Loucy (cell line): ENCODE data around the gene VPS16.
"Not testable (repeated sequence)": the region's sequence is repeated elsewhere in the genome, so short reads cannot be mapped to it uniquely, and the experiment has no call there.

ENCODE experiments used
- H2AFZ ChIP-seq: fragments of 200-600 bp; sonication (generic); 2 replicates; pipeline ENCODE4 v1.6.0; 2016; ENCODE audit warnings: antibody characterized with exemption, mild to moderate bottlenecking, low read length, moderate library complexity
- H3F3A ChIP-seq: fragments of 200-600 bp; 2 replicates; pipeline ENCODE4 v1.6.0; 2016; ENCODE audit warnings: antibody characterized with exemption, low read depth, mild to moderate bottlenecking
- H3K27me3 ChIP-seq: fragments of 200-600 bp; sonication (generic); 2 replicates; pipeline ENCODE4 v1.6.1; 2014; ENCODE audit warnings: low read length, mild to moderate bottlenecking; ENCODE audit not compliant: insufficient read depth, poor library complexity, severe bottlenecking
- H3K36me3 ChIP-seq: fragments of 200-600 bp; sonication (generic); 2 replicates; pipeline ENCODE4 v1.6.1; 2016; ENCODE audit warnings: low read length; ENCODE audit not compliant: insufficient read depth
- H3K4me1 ChIP-seq: fragments of 200-600 bp; sonication (generic); 2 replicates; pipeline ENCODE4 v1.5.1; 2014; ENCODE audit warnings: low read length, mild to moderate bottlenecking; ENCODE audit not compliant: insufficient read depth, poor library complexity, severe bottlenecking
- H3K4me2 ChIP-seq: fragments of 200-600 bp; sonication (generic); 2 replicates; pipeline ENCODE4 v1.6.0; 2014; ENCODE audit warnings: antibody characterized with exemption, low read length, low read depth, mild to moderate bottlenecking; ENCODE audit not compliant: poor library complexity, severe bottlenecking
- H3K4me3 ChIP-seq: fragments of 200-600 bp; sonication (generic); 2 replicates; pipeline ENCODE4 v1.5.1; 2014; ENCODE audit warnings: low read length, mild to moderate bottlenecking, mixed read lengths; ENCODE audit not compliant: poor library complexity, severe bottlenecking
- H3K79me2 ChIP-seq: fragments of 200-600 bp; sonication (generic); 2 replicates; pipeline ENCODE4 v1.6.1; 2014; ENCODE audit warnings: low read length; ENCODE audit not compliant: insufficient read depth
- H3K9ac ChIP-seq: fragments of 200-600 bp; sonication (generic); 2 replicates; pipeline ENCODE4 v1.6.0; 2014; ENCODE audit warnings: mild to moderate bottlenecking, low read depth, low read length, moderate library complexity; ENCODE audit not compliant: poor library complexity, severe bottlenecking
- H3K9me2 ChIP-seq: fragments of 200-600 bp; sonication (generic); replicated peaks from 2 replicates; pipeline ENCODE4 v1.6.1; 2016; ENCODE audit warnings: low read depth, low read length, mixed read lengths
- H3K9me3 ChIP-seq: fragments of 200-600 bp; sonication (generic); 2 replicates; pipeline ENCODE4 v1.6.1; 2014; ENCODE audit warnings: mild to moderate bottlenecking, antibody characterized with exemption, low read length, low read depth; ENCODE audit not compliant: insufficient read depth
- H4K20me1 ChIP-seq: fragments of 200-600 bp; sonication (generic); 2 replicates; pipeline ENCODE4 v1.6.0; 2014; ENCODE audit warnings: antibody characterized with exemption, low read length, mild to moderate bottlenecking; ENCODE audit not compliant: insufficient read depth, poor library complexity, severe bottlenecking
- CTCF ChIP-seq: fragments of 200-600 bp; sonication (generic); conservative IDR thresholded peaks from 2 replicates; pipeline ENCODE4 v1.5.1; 2014; ENCODE audit warnings: mild to moderate bottlenecking, antibody characterized with exemption, low read length
- EZH2phosphoT487 ChIP-seq: fragments of 200-600 bp; IDR thresholded peaks from 2 replicates; pipeline ENCODE4 v1.6.1; 2018; ENCODE audit warnings: antibody characterized with exemption, mild to moderate bottlenecking, moderate library complexity, borderline replicate concordance

VPS16 gene

GRCh38 chr20:2805689-2806350 is 34.7 kb upstream of the VPS16 start:
- H3F3A ChIP-seq = peaks cover 8% of the 10 kb centered on the region; the same call in 1 of the 2 replicates
- H3K9me2 ChIP-seq = no peaks in the 10 kb centered on the region
- H3K9ac ChIP-seq = no peak overlapping the region
- H4K20me1 ChIP-seq = no peaks in the 10 kb centered on the region
- TF ChIP-seq CTCF (no peak), EZH2phosphoT487 (no peak)
- H3K4me1 ChIP-seq = peaks cover 15% of the 10 kb centered on the region
- no peak overlapping the region for H3K4me2 ChIP-seq
- no peak overlapping the region for H3K4me3 ChIP-seq
- no peaks in the 10 kb centered on the region for H3K9me3 ChIP-seq
- H3K27me3 ChIP-seq = no peaks in the 10 kb centered on the region
- no peaks in the 10 kb centered on the region for H3K79me2 ChIP-seq
- H3K36me3 ChIP-seq = no peaks in the 10 kb centered on the region
- H2AFZ ChIP-seq = no peak overlapping the region

DNA sequence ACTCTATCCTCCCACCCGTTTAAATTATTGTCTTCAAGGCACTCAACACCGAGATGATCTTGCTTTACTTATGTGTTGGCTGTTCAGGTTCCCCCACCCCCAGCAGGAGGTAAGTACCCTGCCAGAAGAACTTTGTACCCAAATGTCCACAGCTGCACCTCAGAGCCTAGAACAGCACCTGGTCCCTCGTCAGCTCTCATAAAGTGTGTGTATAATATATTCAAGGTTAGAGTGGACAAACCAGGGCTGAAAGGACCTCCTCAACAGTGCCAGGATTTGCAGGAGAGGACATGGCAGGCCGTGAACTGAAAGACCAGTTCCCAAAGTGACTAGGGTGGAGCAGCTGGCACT is 34.2 kb upstream of the VPS16 start:
- Histone ChIP-seq H3K4me3 (no peak overlapping the region), H3F3A (peaks cover 3% of the 10 kb centered on the region; the same call in 1 of the 2 replicates), H3K9me3 (no peaks in the 10 kb centered on the region), H4K20me1 (no peaks in the 10 kb centered on the region), H3K36me3 (no peaks in the 10 kb centered on the region), H3K27me3 (no peaks in the 10 kb centered on the region), H3K9me2 (no peaks in the 10 kb centered on the region), H3K4me2 (no peak overlapping the region), H3K4me1 (peaks cover 13% of the 10 kb centered on the region), H3K79me2 (no peaks in the 10 kb centered on the region), H3K9ac (no peak overlapping the region), H2AFZ (no peak overlapping the region)
- TF ChIP-seq EZH2phosphoT487 (no peak), CTCF (no peak)

- TF ChIP-seq EZH2phosphoT487 = no peak
- TF ChIP-seq CTCF = no peak
- Histone ChIP-seq H2AFZ (no peak overlapping the region), H3K9me2 (no peaks in the 10 kb centered on the region), H3K36me3 (no peaks in the 10 kb centered on the region), H3K4me1 (peaks cover 8% of the 10 kb centered on the region), H3K9me3 (no peaks in the 10 kb centered on the region), H4K20me1 (no peaks in the 10 kb centered on the region), H3F3A (no peaks in the 10 kb centered on the region), H3K4me2 (no peak overlapping the region), H3K79me2 (no peaks in the 10 kb centered on the region), H3K4me3 (no peak overlapping the region), H3K27me3 (no peaks in the 10 kb centered on the region), H3K9ac (no peak overlapping the region)
Observed at GRCh38 chr20:2807019-2807418, 33.5 kb upstream of the VPS16 start.

DNA sequence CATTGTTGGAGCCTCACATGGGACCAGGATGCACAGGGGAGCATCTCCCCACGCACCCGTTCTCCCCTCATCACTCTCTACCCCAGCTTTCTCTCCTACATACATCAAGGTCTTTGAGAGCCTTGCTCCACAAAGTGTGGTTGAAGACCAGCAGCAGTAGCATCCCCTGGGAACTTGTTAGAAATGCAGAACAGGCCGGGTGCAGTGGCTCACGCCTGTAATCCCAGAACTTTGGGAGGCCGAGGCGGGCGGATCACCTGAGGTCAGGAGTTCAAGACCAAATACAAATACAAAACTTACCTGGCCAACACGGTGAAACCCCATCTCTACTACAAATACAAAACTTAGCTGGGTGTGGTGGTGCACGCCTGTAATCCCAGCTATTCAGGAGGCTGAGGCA is 32.6 kb upstream of the VPS16 start:
- not testable (repeated sequence) for H3K4me2 ChIP-seq, H3K4me3 ChIP-seq, H3K9me3 ChIP-seq, H3K79me2 ChIP-seq, H4K20me1 ChIP-seq, H3F3A ChIP-seq, H3K27me3 ChIP-seq, H2AFZ ChIP-seq, H3K36me3 ChIP-seq, H3K9me2 ChIP-seq, H3K4me1 ChIP-seq, H3K9ac ChIP-seq
